Measurements from ENCODE around the gene CCDC66.
A peak's percentile ranks its signal among the peaks of the same experiment; 100 is the strongest.

Gene CCDC66

DNA sequence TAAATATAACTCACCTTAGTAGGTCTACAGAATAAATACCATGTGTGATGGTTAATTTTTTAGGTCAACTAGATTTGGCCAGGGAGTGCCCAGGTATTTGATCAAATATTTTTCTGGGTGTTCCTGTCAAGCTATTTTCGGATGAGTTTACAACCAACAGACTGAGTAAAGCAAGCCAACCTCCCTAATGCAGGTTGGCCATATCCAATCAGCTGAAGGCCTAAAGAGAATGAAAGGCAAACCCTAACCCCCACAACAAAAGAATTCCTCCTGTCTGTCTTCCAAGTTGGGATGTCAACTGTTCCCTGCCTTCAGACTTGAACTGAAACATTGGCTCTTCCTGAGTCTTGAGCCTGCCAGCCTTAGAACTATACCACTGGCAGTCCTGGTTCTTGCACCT lies 97.5 kb downstream of the CCDC66 start:
- peaks cover 72% of the 10 kb centered on the region for H3K36me3 Mint-ChIP-seq
- H3K9me3 Mint-ChIP-seq, result no peaks in the 10 kb centered on the region
- H3K4me1 Mint-ChIP-seq, result peaks cover 12% of the 10 kb centered on the region
- no peak overlapping the region for H3K27ac Mint-ChIP-seq
- ATAC-seq, result no peak
- no peaks in the 10 kb centered on the region for H3K27me3 Mint-ChIP-seq
- H3K4me3 Mint-ChIP-seq, result no peak overlapping the region

DNA sequence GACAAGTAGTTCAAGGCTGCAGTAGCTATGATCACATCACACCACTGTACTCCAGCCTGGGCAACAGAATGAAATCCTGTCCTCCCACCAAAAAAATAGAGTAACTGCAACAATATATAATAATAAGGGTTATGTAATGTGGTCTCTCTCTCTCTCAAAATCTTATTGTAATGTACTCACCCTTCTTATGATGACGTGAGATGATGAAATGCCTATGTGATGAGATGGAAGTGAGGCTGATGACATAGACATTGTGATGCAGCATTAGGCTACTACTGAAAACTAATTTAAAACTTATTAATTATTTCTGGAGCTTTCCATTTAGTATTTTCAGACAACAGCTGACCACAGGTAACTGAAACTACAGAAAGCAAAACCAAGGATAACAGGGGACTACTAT lies 98.7 kb downstream of the CCDC66 start:
- H3K9me3 Mint-ChIP-seq, result no peaks in the 10 kb centered on the region
- no peak for ATAC-seq
- H3K4me1 Mint-ChIP-seq, result peaks cover 15% of the 10 kb centered on the region
- H3K4me3 Mint-ChIP-seq, result no peak overlapping the region
- no peaks in the 10 kb centered on the region for H3K27me3 Mint-ChIP-seq
- no peak overlapping the region for H3K27ac Mint-ChIP-seq
- peaks cover 76% of the 10 kb centered on the region for H3K36me3 Mint-ChIP-seq

DNA sequence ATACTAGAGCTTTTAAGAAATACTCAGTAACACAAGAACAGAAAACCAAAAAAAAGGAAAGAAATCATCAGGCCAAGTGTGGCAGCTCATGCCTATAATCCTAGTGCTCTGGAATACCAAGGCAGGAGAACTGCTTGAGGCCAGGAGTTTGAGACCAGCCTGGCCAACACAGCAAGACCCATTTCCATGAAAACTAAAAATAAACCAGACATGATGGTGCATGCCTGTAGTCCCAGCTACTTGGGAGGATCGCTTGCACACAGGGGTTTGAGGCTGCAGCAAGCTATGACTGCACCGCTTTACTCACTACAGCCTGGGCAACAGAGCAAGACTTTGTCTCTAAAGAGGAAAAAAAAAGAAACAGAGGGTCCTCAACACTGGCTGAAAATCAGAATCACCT lies 107.8 kb downstream of the CCDC66 start:
- peaks cover 56% of the 10 kb centered on the region for H3K36me3 Mint-ChIP-seq
- ATAC-seq, result no peak

DNA sequence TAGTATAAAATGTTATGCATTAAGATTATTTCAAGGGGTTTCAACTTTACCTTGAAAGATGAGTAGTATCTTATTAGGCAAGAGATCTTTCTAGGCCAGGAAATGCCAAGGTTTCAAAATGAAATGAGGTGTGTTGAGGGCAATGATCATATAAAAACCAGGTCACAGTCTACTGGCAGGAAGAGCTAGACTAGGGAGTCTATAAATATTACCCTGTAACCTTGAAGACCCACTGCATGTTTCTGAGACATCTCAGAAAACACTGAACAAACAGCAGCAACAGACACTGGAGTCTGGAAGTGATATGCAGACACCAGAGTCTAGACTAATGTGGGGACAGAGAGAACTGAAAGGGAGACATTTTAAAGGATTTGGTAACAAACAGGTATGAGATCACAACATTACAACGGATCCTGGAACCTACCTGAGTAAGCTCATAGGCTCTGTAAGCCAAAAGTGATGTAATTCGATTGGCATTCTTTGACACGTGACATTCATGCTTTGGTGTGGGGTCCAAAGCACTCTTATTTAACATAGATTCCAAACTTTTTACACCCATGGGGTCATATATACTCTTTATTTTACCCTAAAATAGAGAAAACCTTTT lies 111.1 kb downstream of the CCDC66 start:
- Mint-ChIP-seq H3K4me3 (no peak overlapping the region), H3K9me3 (no peaks in the 10 kb centered on the region), H3K27me3 (no peaks in the 10 kb centered on the region), H3K27ac (peak overlapping the region; percentile 33), H3K4me1 (peaks cover 12% of the 10 kb centered on the region), H3K36me3 (peaks cover 60% of the 10 kb centered on the region)
- ATAC-seq, result no peak

More for the DNA sequence above, 107.8 kb downstream of the CCDC66 start:
- Mint-ChIP-seq H3K9me3 (no peaks in the 10 kb centered on the region), H3K27ac (no peak overlapping the region), H3K4me1 (peaks cover 8% of the 10 kb centered on the region), H3K27me3 (no peaks in the 10 kb centered on the region), H3K4me3 (no peak overlapping the region)

Measured in stimulated activated memory B cell treated with anti-CD40 and anti-IgM and Interleukin-4, amounts not matched to agents 10 μg/mL and 1 μg/mL and 100 μg/mL, for 72 hours (primary cell).